ENCODE measurements around the gene CCDC144A.
"Not testable (repeated sequence)": the region's sequence is repeated elsewhere in the genome, so short reads cannot be mapped to it uniquely, and the experiment has no call there.

DNA sequence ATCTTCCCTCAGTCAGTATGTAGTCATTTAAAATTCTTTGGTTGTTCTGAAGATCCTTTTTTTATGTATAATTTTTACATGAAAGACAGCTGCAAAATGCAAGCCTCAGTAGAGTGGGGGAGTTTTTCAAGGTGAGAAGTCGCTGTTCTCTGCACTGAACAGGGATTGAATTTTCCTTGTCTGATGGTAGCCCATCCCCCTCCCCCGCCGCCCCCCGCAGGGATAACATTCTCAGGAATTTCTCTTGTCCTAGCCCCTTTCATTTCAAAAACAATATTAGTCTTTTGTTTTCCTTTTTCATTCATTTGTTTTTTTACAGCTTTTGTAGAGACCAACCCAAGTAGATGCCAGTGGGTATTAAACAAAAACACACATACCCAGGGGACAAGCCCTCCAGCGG lies 2.9 kb upstream of the CCDC144A start:
- TF ChIP-seq POLR2A (IDR thresholded peaks at IDR 0.05; ENCODE audit: low read length); GATA1 (IDR thresholded peaks at IDR 0.05; ENCODE audit: low read depth, low read length): not testable (repeated sequence)
